Skeletal muscle tissue (tissue), 4 donors: ENCODE results near the gene LYL1. TPM values are rescaled to one million over a fixed set of nuclear protein-coding genes. Genes with fewer than 3 reads are reported as not detected.

ENCODE experiments used
- H3K27ac ChIP-seq: one replicate; pipeline ENCODE4 v1.7.0; 2013; ENCODE audit warnings: mild to moderate bottlenecking, low read depth, low read length, inconsistent platforms
- H3K27me3 ChIP-seq, 3 donors: one replicate each; pipeline ENCODE4 v1.7.0; 2013; ENCODE audit warnings: low read length in 3 of 3; ENCODE audit not compliant: control insufficient read depth in 3 of 3, insufficient read depth in 3 of 3
- H3K36me3 ChIP-seq, 3 donors: one replicate each; pipeline ENCODE4 v1.7.0; 2013; ENCODE audit warnings: low read length in 3 of 3; ENCODE audit not compliant: control insufficient read depth in 3 of 3, insufficient read depth in 3 of 3
- H3K4me1 ChIP-seq, 3 donors: one replicate each; pipeline ENCODE4 v1.7.0; 2013; ENCODE audit warnings: low read length in 3 of 3, mild to moderate bottlenecking in 3 of 3; ENCODE audit not compliant: control insufficient read depth in 3 of 3, insufficient read depth in 3 of 3
- H3K4me3 ChIP-seq, 3 donors: one replicate each; pipeline ENCODE4 v1.7.0; 2013; ENCODE audit warnings: low read length in 3 of 3
- H3K9ac ChIP-seq, 3 donors: one replicate each; pipeline ENCODE4 v1.7.0; 2013; ENCODE audit warnings: low read length in 3 of 3, mild to moderate bottlenecking in 3 of 3, moderate library complexity in 2 of 3, low read depth in 1 of 3
- H3K9me3 ChIP-seq, 3 donors: one replicate each; pipeline ENCODE4 v1.7.0; 2013; ENCODE audit warnings: low read length in 3 of 3; ENCODE audit not compliant: control insufficient read depth in 3 of 3
- total RNA-seq: library from RNA; depleted of rRNA; stranded (reverse); fragments of >200 nt; gene quantifications from one replicate; pipeline ENCODE4 v1.2.3, GENCODE V29; 2014
- donor health status: Osteomylitis.

LYL1 gene
- total RNA-seq, 1 donor from 2014 or later: 13.6 TPM

GRCh38 chr19:13077240-13077639 lies 25.4 kb downstream of the LYL1 start:
- no peaks in the 10 kb centered on the region for H3K9me3 ChIP-seq
- H3K4me3 ChIP-seq: no peak overlapping the region
- peak overlapping the region in 1 of 3 donors; percentile 76 for H3K9ac ChIP-seq
- peaks cover 59 to 79% (median 73%) of the 10 kb centered on the region in 3 donors for H3K4me1 ChIP-seq
- peaks cover 36 to 54% (median 52%) of the 10 kb centered on the region in 3 donors for H3K36me3 ChIP-seq
- H3K27ac ChIP-seq: peak overlapping the region; percentile 30
- no peaks in the 10 kb centered on the region for H3K27me3 ChIP-seq

DNA sequence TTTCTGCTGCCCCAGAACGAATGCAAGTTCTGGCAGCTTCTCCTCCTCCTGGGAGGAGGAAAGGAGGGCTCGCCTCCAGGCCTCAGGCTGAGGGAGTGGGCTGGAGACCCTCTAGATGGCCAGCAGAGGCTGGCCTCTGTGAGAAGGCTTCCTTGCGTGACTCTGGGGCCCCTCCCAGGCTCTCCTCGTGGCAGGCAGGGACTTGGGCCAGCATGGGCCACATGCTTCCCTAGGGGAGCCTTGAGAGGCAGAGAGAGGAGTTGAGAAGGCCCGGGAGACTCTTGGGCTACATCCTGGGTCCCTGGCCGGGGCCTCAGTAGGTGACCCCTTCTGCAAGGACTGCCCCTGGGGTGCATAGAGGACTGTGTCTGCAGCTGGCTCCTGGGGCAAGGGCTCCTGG lies 25.9 kb downstream of the LYL1 start:
- H3K4me1 ChIP-seq: peaks cover 59 to 79% (median 73%) of the 10 kb centered on the region in 3 donors
- H3K9ac ChIP-seq: peak overlapping the region in 2 of 3 donors; percentile 54 to 76
- H3K27ac ChIP-seq: peak overlapping the region; percentile 30
- no peak overlapping the region for H3K4me3 ChIP-seq
- H3K36me3 ChIP-seq: peaks cover 36 to 51% (median 49%) of the 10 kb centered on the region in 3 donors
- no peaks in the 10 kb centered on the region for H3K9me3 ChIP-seq
- H3K27me3 ChIP-seq: no peaks in the 10 kb centered on the region

- Histone ChIP-seq H3K27me3 (no peaks in the 10 kb centered on the region), H3K4me3 (peak overlapping the region in 1 of 3 donors; percentile 22), H3K9ac (peak overlapping the region; percentile 14 to 76 (median 54)), H3K9me3 (no peaks in the 10 kb centered on the region), H3K27ac (peak overlapping the region; percentile 30), H3K36me3 (peaks cover 36 to 48% (median 45%) of the 10 kb centered on the region in 3 donors), H3K4me1 (peaks cover 61 to 79% (median 74%) of the 10 kb centered on the region in 3 donors)
Observed at GRCh38 chr19:13076320-13076719, 26.3 kb downstream of the LYL1 start.

GRCh38 chr19:13074378-13074777 lies 28.3 kb downstream of the LYL1 start:
- H3K4me1 ChIP-seq: peaks cover 79 to 94% (median 84%) of the 10 kb centered on the region in 3 donors
- peaks cover 33 to 39% (median 36%) of the 10 kb centered on the region in 3 donors for H3K36me3 ChIP-seq
- peak overlapping the region; percentile 30 for H3K27ac ChIP-seq
- no peaks in the 10 kb centered on the region for H3K27me3 ChIP-seq
- H3K9ac ChIP-seq: peak overlapping the region in 1 of 3 donors; percentile 25
- no peak overlapping the region for H3K4me3 ChIP-seq
- H3K9me3 ChIP-seq: no peaks in the 10 kb centered on the region

GRCh38 chr19:13073263-13073662 lies 29.4 kb downstream of the LYL1 start:
- H3K9ac ChIP-seq: peak overlapping the region in 2 of 3 donors; percentile 21 to 45
- H3K27me3 ChIP-seq: no peaks in the 10 kb centered on the region
- peaks cover 31 to 37% (median 33%) of the 10 kb centered on the region in 3 donors for H3K36me3 ChIP-seq
- peaks cover 79 to 94% (median 84%) of the 10 kb centered on the region in 3 donors for H3K4me1 ChIP-seq
- H3K9me3 ChIP-seq: no peaks in the 10 kb centered on the region
- no peak overlapping the region for H3K4me3 ChIP-seq
- peak overlapping the region; percentile 30 for H3K27ac ChIP-seq

DNA sequence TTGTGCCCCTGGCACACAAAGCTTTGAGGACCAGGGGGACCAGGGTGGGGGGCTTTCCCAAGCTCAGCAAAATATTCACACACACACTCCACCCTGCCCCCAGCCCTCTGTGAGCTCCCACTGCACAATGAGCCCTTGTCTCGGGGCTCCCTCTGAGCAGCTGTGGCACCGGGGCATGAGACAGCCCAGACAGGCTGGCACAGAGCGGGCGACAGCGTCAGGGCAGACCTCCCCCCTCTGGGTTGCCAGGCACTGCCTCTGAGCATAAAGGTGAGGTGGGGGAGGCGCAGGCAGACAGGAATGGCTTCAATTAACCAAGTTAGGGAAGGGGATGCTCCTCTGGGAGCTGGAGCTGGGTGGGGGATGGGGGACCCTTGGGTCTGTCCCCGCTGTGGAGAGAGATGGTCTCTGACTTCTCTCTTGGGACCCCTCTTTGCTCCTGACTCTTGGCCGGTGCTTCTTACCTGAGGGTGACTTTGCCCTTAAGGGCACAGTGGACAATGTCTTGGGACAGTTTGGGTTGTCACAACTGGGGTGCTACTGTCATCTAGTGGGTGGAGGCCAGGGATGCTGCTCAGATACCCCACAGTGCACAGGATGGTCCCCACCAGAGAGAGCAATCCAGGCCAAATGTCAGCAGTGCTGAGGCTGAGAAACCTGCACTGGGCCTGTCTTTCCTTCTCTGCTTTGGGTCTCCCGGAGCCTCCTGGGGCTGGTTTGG lies 30.3 kb downstream of the LYL1 start:
- no peaks in the 10 kb centered on the region for H3K9me3 ChIP-seq
- peak overlapping the region in 2 of 3 donors; percentile 21 to 45 for H3K9ac ChIP-seq
- no peaks in the 10 kb centered on the region for H3K27me3 ChIP-seq
- peaks cover 78 to 92% (median 84%) of the 10 kb centered on the region in 3 donors for H3K4me1 ChIP-seq
- peak overlapping the region; percentile 90 for H3K27ac ChIP-seq
- H3K4me3 ChIP-seq: no peak overlapping the region
- peaks cover 30 to 33% (median 31%) of the 10 kb centered on the region in 3 donors for H3K36me3 ChIP-seq

- Histone ChIP-seq H3K4me3 (peak overlapping the region in 2 of 3 donors; percentile 64 to 70), H3K27me3 (no peaks in the 10 kb centered on the region), H3K4me1 (peaks cover 78 to 92% (median 84%) of the 10 kb centered on the region in 3 donors), H3K27ac (peak overlapping the region; percentile 90), H3K36me3 (peaks cover 30 to 32% (median 31%) of the 10 kb centered on the region in 3 donors), H3K9ac (peak overlapping the region in 2 of 3 donors; percentile 83 to 95), H3K9me3 (no peaks in the 10 kb centered on the region)
Observed at GRCh38 chr19:13071444-13072187, 31.0 kb downstream of the LYL1 start.

GRCh38 chr19:13070425-13071140 lies 32.1 kb downstream of the LYL1 start:
- Histone ChIP-seq H3K27ac (peak overlapping the region; percentile 90), H3K27me3 (no peaks in the 10 kb centered on the region), H3K4me1 (peaks cover 80 to 92% (median 84%) of the 10 kb centered on the region in 3 donors), H3K9ac (peak overlapping the region; percentile 83 to 95 (median 92)), H3K36me3 (peaks cover 21 to 23% (median 21%) of the 10 kb centered on the region in 3 donors), H3K4me3 (peak overlapping the region; percentile 62 to 70 (median 64)), H3K9me3 (no peaks in the 10 kb centered on the region)
